HG03175 (cell line): ENCODE data around the gene FOLR1.
"Not testable (repeated sequence)": the region's sequence is repeated elsewhere in the genome, so short reads cannot be mapped to it uniquely, and the experiment has no call there.

Source experiments
- ATAC-seq: cut with Tn5 transposase; IDR thresholded peaks from one replicate; pipeline ENCODE4 v1.9.1; 2021; ENCODE audit warnings: mild to moderate bottlenecking, moderate library complexity; ENCODE audit not compliant: unreplicated experiment

Gene FOLR1

GRCh38 chr11:72180892-72181552, 10.9 kb upstream of the FOLR1 start:
- not testable (repeated sequence) for ATAC-seq

DNA sequence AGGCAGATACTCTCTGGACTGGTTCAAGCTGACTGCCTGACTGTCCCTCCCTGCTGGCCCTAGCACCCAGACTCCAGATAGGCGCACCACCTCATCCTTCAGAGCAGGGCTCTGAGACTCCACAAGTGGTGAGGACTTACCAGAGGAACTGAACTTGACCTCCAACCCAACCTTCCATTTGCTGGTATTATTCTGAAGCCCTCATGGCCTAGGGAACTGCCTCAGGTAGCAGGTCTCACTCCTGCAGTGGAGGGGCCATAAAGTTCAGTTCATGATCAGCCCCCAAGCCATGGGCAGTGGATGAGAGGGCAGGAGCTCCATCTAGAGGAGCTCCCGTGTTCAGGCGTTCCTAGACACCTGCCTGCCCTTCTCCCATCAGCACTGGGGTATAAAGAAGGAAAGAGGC, 10.4 kb upstream of the FOLR1 start:
- ATAC-seq, result not testable (repeated sequence)

- ATAC-seq, result no peak
Measured at GRCh38 chr11:72188267-72188666, 3.7 kb upstream of the FOLR1 start.

GRCh38 chr11:72189455-72190250, 2.3 kb upstream of the FOLR1 start:
- ATAC-seq, result no peak

DNA sequence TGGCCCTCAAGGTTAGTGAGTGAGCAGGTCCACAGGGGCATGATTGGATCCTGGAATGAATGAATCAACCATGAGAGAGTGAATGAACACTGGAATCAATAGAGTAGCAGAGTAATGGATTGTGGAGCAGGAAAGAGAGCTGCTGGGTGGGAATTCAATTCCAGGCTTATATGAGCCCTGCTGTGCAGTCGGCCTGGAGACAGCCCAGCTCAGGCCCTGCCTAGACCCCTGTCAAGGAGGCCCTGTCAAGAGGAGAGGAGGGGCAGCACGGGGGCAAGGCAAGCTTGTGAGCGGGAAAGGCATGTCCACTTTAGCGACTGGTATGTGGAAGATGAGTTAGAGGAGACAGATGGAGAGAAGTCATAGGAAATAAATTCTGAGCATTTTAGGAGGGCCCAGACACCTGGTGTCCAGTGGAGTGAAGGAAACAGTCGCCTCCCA, 1.3 kb upstream of the FOLR1 start:
- no peak for ATAC-seq

DNA sequence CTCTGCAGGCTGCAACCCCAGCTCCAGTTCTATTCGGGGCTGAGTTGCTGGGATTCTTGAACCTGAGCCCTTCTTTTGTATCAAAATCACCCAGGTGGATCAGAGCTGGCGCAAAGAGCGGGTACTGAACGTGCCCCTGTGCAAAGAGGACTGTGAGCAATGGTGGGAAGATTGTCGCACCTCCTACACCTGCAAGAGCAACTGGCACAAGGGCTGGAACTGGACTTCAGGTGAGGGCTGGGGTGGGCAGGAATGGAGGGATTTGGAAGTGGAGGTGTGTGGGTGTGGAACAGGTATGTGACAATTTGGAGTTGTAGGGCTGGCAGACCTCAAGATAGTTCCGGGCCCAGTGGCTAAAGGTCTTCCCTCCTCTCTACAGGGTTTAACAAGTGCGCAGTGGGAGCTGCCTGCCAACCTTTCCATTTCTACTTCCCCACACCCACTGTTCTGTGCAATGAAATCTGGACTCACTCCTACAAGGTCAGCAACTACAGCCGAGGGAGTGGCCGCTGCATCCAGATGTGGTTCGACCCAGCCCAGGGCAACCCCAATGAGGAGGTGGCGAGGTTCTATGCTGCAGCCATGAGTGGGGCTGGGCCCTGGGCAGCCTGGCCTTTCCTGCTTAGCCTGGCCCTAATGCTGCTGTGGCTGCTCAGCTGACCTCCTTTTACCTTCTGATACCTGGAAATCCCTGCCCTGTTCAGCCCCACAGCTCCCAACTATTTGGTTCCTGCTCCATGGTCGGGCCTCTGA, 3.8 kb downstream of the FOLR1 start:
- no peak for ATAC-seq

DNA sequence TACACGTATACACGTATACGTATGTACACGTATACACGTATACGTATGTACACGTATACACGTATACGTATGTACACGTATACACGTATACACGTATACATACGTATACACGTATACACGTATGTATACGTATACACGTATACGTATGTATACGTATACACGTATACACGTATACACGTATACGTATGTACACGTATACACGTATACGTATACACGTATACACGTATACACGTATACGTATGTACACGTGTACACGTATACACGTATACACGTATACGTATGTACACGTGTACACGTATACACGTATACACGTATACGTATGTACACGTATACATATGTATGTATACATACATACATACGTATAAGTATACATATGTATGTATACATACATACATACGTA, 9.5 kb downstream of the FOLR1 start:
- ATAC-seq, result not testable (repeated sequence)

GRCh38 chr11:72202571-72202970, 10.6 kb downstream of the FOLR1 start:
- no peak for ATAC-seq

DNA sequence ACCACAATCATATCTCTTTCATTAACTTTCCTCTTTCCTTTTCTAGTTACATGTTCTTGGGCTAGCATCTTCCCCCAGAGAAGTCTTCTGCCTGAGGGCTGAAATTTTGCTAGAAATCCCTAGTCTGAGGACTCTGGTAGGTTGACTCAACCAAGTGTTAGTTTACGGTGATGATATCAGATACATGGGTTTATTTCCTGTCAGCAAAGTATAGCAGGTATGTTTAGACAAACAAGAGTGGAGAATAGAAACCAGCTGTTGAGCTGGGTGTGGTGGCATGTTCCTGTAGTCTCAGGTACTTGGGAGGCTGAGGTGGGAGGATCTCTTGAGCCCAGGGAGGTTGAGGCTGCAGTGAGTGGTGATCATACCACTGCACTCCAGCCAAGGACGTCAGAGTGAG, 11.2 kb downstream of the FOLR1 start:
- ATAC-seq, result no peak

GRCh38 chr11:72204886-72205285, 12.9 kb downstream of the FOLR1 start:
- no peak for ATAC-seq

- not testable (repeated sequence) for ATAC-seq
Measured at GRCh38 chr11:72206794-72207193, 14.9 kb downstream of the FOLR1 start.

DNA sequence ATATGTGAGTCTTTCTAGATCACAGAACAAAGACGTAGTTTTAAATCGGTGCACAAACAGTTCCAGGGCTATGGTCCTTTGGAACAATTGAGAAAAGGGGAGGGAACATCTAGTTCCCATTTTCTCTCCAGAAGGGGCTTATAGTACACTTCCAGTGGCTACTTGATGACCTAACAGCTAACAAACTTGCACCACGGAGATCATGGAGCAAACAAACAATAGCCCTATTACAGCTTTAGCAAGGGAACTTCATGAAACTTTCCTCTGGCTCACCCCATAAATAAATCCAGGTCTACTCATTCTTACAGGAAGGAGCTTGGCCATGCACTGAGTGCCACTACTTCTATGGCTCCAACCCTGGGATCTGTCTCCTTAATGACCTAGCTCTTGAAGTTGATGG, 16.3 kb downstream of the FOLR1 start:
- ATAC-seq, result no peak

DNA sequence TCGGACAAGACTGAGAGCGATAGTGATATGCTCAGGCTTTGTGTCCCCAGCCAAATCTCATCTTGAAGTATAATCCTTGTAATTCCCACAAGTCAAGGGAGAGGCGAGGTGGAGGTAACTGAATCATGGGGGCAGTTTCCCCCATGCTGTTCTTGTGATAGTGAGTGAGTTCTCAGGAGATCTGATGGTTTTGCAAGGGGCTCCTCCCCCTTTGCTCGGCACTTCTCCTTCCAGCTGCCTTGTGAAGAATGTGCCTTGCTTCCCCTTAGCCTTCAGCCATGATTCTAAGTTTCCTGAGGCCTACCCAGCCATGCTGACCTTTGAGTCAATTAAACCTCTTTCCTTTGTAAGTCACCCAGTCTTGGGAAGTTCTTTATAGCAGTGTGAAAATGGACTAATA, 17.2 kb downstream of the FOLR1 start:
- no peak for ATAC-seq

DNA sequence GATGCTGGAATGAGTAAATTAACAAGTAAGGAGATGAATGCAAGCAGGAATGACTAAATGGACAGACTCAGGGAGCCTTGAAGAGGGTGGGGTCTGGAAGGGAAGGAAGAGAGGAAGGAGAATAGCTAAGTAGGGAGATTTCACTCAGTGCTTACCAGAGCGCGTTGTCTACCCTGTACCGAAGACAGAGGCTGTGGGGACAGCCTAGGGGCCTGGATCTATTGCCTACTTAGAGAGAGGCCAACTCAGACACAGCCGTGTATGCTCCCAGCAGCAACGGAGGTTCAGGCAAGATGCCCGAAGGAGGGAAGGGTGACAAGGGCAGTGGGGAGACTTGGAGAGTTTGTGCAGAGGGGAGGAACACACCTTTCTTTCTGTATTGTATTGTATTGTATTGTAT, 24.7 kb downstream of the FOLR1 start, which contains the start of gene FOLR2:
Gene FOLR2, plus strand, starts transcription at position 157 of the 400 bp plus-strand sequence. CDS start 1,791 bp downstream, outside the sequence.
- no peak for ATAC-seq

DNA sequence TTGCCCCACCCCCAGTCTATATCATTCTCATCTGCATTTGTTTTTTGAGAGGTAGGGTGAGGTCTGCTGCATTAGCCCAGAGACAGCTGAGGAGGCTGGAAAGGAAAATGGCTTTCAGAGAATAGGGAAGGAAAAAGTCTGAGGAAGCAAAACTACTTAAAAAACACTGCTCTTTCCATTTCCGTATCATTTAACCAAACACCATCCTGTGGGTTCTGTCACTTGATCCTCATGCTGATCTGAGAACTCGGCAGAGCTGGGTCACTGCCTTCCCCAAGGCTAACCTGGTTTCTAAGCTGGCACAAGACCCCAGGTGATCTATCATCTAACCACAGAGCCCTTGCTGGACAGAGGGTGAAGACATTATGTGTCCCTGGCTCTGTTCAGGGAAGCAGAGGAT, 25.9 kb downstream of the FOLR1 start:
- ATAC-seq, result no peak

GRCh38 chr11:72218251-72218745, 26.4 kb downstream of the FOLR1 start:
- ATAC-seq, result no peak

GRCh38 chr11:72220696-72221363, 28.9 kb downstream of the FOLR1 start:
- no peak for ATAC-seq

- no peak for ATAC-seq
Measured at GRCh38 chr11:72221386-72222075, 29.6 kb downstream of the FOLR1 start.

DNA sequence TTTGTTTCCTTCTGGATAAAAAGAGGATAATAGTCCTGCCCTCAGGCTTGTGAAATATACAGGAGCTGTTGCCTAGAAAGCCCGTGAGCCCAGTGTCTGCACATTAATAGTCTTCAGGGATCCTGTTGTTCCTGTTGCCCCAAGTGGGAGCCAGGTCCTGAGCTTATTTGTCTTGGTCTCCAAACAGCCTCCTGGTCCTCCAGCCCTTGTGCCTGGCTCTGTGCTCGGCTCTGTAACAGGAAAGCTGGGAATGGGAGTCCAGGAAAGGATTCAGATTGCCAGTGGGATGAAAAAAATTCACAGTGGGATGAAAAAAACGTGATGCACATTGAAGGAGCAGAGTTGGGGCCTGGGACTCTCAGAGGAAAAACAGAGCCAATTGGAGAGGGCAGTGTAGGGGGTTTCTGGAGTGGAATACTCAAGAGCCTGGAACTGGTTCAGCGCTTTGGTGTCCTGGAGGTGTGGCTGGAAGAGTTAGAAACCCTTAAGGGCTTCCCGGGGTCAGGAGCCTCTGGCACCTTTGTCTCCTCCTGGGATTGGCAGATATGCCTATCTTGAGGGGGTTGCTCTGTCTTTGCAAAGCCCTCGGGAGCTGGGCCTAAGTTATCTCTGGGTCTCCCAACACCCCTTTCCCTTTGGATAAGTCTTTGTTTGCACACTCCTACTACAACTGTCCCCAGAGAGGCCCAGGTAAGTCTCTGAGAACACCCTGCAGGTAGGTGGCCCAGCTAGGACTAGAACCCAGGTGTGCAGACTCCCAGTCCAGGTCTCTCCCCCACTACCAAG, 30.4 kb downstream of the FOLR1 start:
- no peak for ATAC-seq
